Keratinocyte (primary cell): Measurements from ENCODE around the gene PLCL1. TPM values are rescaled to one million over a fixed set of nuclear protein-coding genes. Genes with fewer than 3 reads are reported as not detected.

Source experiments
- DNase-seq: peaks from one replicate; pipeline ENCODE4 v3.0.0-alpha.2; 2011; ENCODE audit warnings: low read depth, missing footprints, low spot score
- FAIRE-seq: peaks from 2 replicates; lab custom pipeline; 2011; peaks lifted over from hg19 to GRCh38; lab: Jason Lieb, UNC
- H2AFZ ChIP-seq: 2 replicates; pipeline ENCODE4 v1.6.0; 2012; ENCODE audit warnings: low read length, control low read depth, inconsistent platforms; ENCODE audit not compliant: control insufficient read depth
- H3K27ac ChIP-seq: 2 replicates; pipeline ENCODE4 v1.5.1; 2011; ENCODE audit warnings: low read length; ENCODE audit not compliant: control insufficient read depth, insufficient read depth
- H3K27me3 ChIP-seq: 3 replicates; pipeline ENCODE4 v1.6.0; 2011; ENCODE audit warnings: low read length; ENCODE audit not compliant: control insufficient read depth, insufficient read depth; ENCODE audit errors: extremely low read depth
- H3K36me3 ChIP-seq, 2 experiments: 2 replicates in 1 of 2; 3 replicates in 1 of 2; pipeline ENCODE4 v1.5.1; 2011; ENCODE audit warnings: low read length in 2 of 2, mild to moderate bottlenecking in 1 of 2; ENCODE audit not compliant: control insufficient read depth in 2 of 2, insufficient read depth in 2 of 2; ENCODE audit errors: extremely low read depth in 1 of 2
- H3K4me1 ChIP-seq: 3 replicates; pipeline ENCODE4 v1.5.1; 2011; ENCODE audit warnings: low read length; ENCODE audit not compliant: control insufficient read depth, insufficient read depth; ENCODE audit errors: extremely low read depth
- H3K4me2 ChIP-seq: 3 replicates; pipeline ENCODE4 v1.6.0; 2011; ENCODE audit warnings: low read depth, low read length; ENCODE audit not compliant: control insufficient read depth, insufficient read depth; ENCODE audit errors: extremely low read depth
- H3K4me3 ChIP-seq, 3 experiments: fragments of 200-600 bp in 1 of 3; sonication (generic) in 1 of 3; 2 replicates in 2 of 3; 3 replicates in 1 of 3; pipeline ENCODE4 v1.5.1; 2011 to 2016; ENCODE audit warnings: low read length in 3 of 3, mild to moderate bottlenecking in 3 of 3, control low read depth in 2 of 3, inconsistent platforms in 1 of 3, low read depth in 1 of 3, mixed read lengths in 1 of 3, mixed run types in 1 of 3, moderate library complexity in 1 of 3; ENCODE audit not compliant: control insufficient read depth in 2 of 3, insufficient read depth in 2 of 3; ENCODE audit errors: extremely low read depth in 1 of 3
- H3K79me2 ChIP-seq: 2 replicates; pipeline ENCODE4 v1.6.0; 2012; ENCODE audit warnings: low read length; ENCODE audit not compliant: control insufficient read depth, insufficient read depth
- H3K9ac ChIP-seq: 3 replicates; pipeline ENCODE4 v1.6.0; 2011; ENCODE audit warnings: low read length; ENCODE audit not compliant: control insufficient read depth, insufficient read depth; ENCODE audit errors: extremely low read depth
- H3K9me1 ChIP-seq: 3 replicates; pipeline ENCODE4 v1.6.0; 2011; ENCODE audit warnings: low read length; ENCODE audit not compliant: control insufficient read depth, insufficient read depth; ENCODE audit errors: extremely low read depth
- H3K9me3 ChIP-seq: 2 replicates; pipeline ENCODE4 v1.5.1; 2012; ENCODE audit warnings: low read depth, low read length; ENCODE audit not compliant: control insufficient read depth
- H4K20me1 ChIP-seq: 3 replicates; pipeline ENCODE4 v1.6.0; 2011; ENCODE audit warnings: low read length; ENCODE audit not compliant: control insufficient read depth, insufficient read depth; ENCODE audit errors: extremely low read depth
- EZH2 ChIP-seq: IDR thresholded peaks from one replicate; pipeline ENCODE4 v1.6.1; 2012; ENCODE audit warnings: inconsistent platforms, mild to moderate bottlenecking, low read length, moderate library complexity
- dilution Hi-C: fragments of 300-500 bp; cut with MboI; formaldehyde crosslinking; loops from one replicate; pipeline ENCODE4 v1.7.0; 2020; ENCODE audit warnings: low sequenced_read_pairs; ENCODE audit not compliant: extremely low pct_ligation_motif_present
- polyA plus RNA-seq, 5 experiments: library from polyadenylated mRNA; depleted of rRNA in 3 of 5; stranded (reverse) in 3 of 5; stranded (forward) in 1 of 5; unstranded in 1 of 5; fragments of >200 nt; gene quantifications; 1 replicate in 1 of 5; 2 replicates in 3 of 5; 3 replicates in 1 of 5; pipeline versions ENCODE4 v1.2.1 to v1.2.3, GENCODE V29; 2011 to 2012; ENCODE audit warnings: missing spikeins in 2 of 5, low read depth in 1 of 5, low replicate concordance in 1 of 5
- TF ChIP-seq, protein P1 (sequence below), 3 experiments: IDR thresholded peaks in 1 of 3; conservative IDR thresholded peaks in 1 of 3; optimal IDR thresholded peaks in 1 of 3; 2 replicates in 2 of 3; 3 replicates in 1 of 3; pipeline versions ENCODE3 to v1.5.1; 2011; ENCODE audit warnings: low read length in 3 of 3, mild to moderate bottlenecking in 3 of 3, moderate library complexity in 2 of 3, control low read depth in 1 of 3, inconsistent platforms in 1 of 3; ENCODE audit not compliant: insufficient read depth in 2 of 3; ENCODE audit errors: extremely low read depth in 1 of 3

The PLCL1 gene
- polyA plus RNA-seq, 1 donor (not counting 4 experiments of a cell fraction or from before 2014, with no cell fraction given), result 0.01 TPM

DNA sequence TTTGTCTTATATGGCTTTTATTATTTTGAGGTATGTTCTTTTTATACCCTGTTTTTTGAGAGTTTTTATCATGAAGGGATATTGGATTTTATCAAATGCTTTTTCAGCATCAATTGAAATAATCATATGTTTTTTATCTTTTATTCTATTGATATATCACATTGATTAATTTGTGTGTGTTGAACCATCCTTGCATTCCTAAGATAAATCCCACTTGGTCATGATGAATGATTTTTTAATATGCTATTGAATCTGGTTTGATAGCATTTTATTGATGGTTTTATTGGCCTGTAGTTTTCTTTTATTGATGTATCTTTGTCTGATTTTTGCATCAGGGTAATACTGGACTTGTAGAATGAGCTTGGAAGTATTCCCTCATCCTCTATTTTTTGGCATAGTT lies 160.3 kb downstream of the PLCL1 start:
- no peak overlapping the region for H3K4me3 ChIP-seq
- no peak overlapping the region for H3K9ac ChIP-seq
- H3K27ac ChIP-seq, result no peak overlapping the region
- no peaks in the 10 kb centered on the region for H3K4me1 ChIP-seq
- H3K79me2 ChIP-seq, result no peaks in the 10 kb centered on the region
- TF ChIP-seq EZH2, result no peak
- TF ChIP-seq, protein P1, sequence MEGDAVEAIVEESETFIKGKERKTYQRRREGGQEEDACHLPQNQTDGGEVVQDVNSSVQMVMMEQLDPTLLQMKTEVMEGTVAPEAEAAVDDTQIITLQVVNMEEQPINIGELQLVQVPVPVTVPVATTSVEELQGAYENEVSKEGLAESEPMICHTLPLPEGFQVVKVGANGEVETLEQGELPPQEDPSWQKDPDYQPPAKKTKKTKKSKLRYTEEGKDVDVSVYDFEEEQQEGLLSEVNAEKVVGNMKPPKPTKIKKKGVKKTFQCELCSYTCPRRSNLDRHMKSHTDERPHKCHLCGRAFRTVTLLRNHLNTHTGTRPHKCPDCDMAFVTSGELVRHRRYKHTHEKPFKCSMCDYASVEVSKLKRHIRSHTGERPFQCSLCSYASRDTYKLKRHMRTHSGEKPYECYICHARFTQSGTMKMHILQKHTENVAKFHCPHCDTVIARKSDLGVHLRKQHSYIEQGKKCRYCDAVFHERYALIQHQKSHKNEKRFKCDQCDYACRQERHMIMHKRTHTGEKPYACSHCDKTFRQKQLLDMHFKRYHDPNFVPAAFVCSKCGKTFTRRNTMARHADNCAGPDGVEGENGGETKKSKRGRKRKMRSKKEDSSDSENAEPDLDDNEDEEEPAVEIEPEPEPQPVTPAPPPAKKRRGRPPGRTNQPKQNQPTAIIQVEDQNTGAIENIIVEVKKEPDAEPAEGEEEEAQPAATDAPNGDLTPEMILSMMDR (optimal IDR thresholded peaks at IDR 0.05 in 1 of 3, IDR thresholded peaks at IDR 0.05 in 1 of 3, conservative IDR thresholded peaks at IDR 0.05 in 1 of 3; ENCODE audit: extremely low read depth in 1 of 3, insufficient read depth in 2 of 3, low read length in 3 of 3), result no peak
- no peaks in the 10 kb centered on the region for H3K9me1 ChIP-seq
- no peak overlapping the region for H2AFZ ChIP-seq
- H4K20me1 ChIP-seq, result no peaks in the 10 kb centered on the region
- no peaks in the 10 kb centered on the region for H3K36me3 ChIP-seq
- no peaks in the 10 kb centered on the region for H3K9me3 ChIP-seq
- FAIRE-seq (no peak), DNase-seq (no peak)
- H3K4me2 ChIP-seq, result no peak overlapping the region
- dilution Hi-C loops, result no loop called here
- H3K27me3 ChIP-seq, result no peaks in the 10 kb centered on the region

DNA sequence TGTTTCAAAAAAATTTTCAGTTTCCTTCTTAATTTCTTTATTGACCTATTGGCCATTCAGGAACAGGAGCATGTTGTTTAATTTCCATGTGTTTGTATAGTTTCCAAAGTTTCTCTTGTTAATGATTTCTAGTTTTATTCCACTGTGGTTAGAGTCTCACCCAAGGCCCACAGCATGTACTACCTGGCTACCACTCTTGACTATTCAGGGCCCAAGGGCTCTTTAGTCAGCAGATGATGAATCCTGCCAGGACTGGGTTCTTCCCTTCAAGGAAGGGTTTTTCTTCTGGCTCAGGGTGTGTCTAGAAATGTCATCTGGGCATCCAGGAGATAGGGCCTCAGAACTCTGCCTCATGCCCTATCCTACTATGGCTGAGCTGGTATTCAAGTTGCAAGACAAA lies 161.4 kb downstream of the PLCL1 start:
- Histone ChIP-seq H3K36me3 (no peaks in the 10 kb centered on the region), H3K4me3 (no peak overlapping the region), H4K20me1 (no peaks in the 10 kb centered on the region), H3K9ac (no peak overlapping the region), H3K79me2 (no peaks in the 10 kb centered on the region), H3K9me3 (no peaks in the 10 kb centered on the region), H3K27ac (no peak overlapping the region), H3K9me1 (no peaks in the 10 kb centered on the region), H3K4me2 (no peak overlapping the region), H3K4me1 (no peaks in the 10 kb centered on the region), H2AFZ (no peak overlapping the region), H3K27me3 (no peaks in the 10 kb centered on the region)
- dilution Hi-C loops, result no loop called here
- FAIRE-seq (no peak), DNase-seq (no peak)
- TF ChIP-seq, protein P1 (optimal IDR thresholded peaks at IDR 0.05 in 1 of 3, IDR thresholded peaks at IDR 0.05 in 1 of 3, conservative IDR thresholded peaks at IDR 0.05 in 1 of 3; ENCODE audit: extremely low read depth in 1 of 3, insufficient read depth in 2 of 3, low read length in 3 of 3), result no peak
- TF ChIP-seq EZH2, result no peak
